H1 (cell line): ENCODE results near the gene TPM1. TPM values are rescaled to one million over a fixed set of nuclear protein-coding genes. Genes with fewer than 3 reads are reported as not detected.

Experiments
- CTCF ChIA-PET: fragments of 300-600 bp; sonication (Branson Sonifier 250); formaldehyde crosslinking; loops from one replicate; lab custom pipeline; 2021; ENCODE audit not compliant: partially characterized antibody; lab: Charles Lee
- POLR2A ChIA-PET: fragments of 300-600 bp; sonication (Branson Sonifier 250); formaldehyde crosslinking; loops from one replicate; lab custom pipeline; 2021; ENCODE audit warnings: inconsistent platforms; ENCODE audit not compliant: partially characterized antibody; lab: Charles Lee
- DNase-seq, 2 experiments: peaks; one replicate each; pipeline versions ENCODE4 v3.0.0 to v3.0.0-alpha.2; 2010 to 2022; ENCODE audit warnings: low spot score in 2 of 2, low read depth in 1 of 2, mixed read lengths in 1 of 2
- FAIRE-seq: peaks from 2 replicates; lab custom pipeline; 2011; peaks lifted over from hg19 to GRCh38; lab: Jason Lieb, UNC
- H2AFZ ChIP-seq: 2 replicates; pipeline ENCODE4 v1.8.1; 2012; ENCODE audit warnings: low read length, inconsistent platforms
- H2AK5ac ChIP-seq: 2 replicates; pipeline ENCODE4 v1.6.1; 2013; ENCODE audit warnings: low read depth, low read length
- H2BK120ac ChIP-seq: replicated peaks from 2 replicates; pipeline ENCODE3; 2013; ENCODE audit warnings: low read depth, low read length, inconsistent platforms
- H2BK12ac ChIP-seq: 2 replicates; pipeline ENCODE4 v1.6.1; 2013; ENCODE audit warnings: low read depth, low read length
- H2BK15ac ChIP-seq: 2 replicates; pipeline ENCODE4 v1.6.1; 2013; ENCODE audit warnings: low read length
- H2BK20ac ChIP-seq: 2 replicates; pipeline ENCODE4 v1.6.1; 2013; ENCODE audit warnings: low read length
- H2BK5ac ChIP-seq: 2 replicates; pipeline ENCODE4 v1.6.1; 2013; ENCODE audit warnings: low read depth, low read length
- H3K14ac ChIP-seq: 2 replicates; pipeline ENCODE4 v1.6.1; 2013; ENCODE audit warnings: inconsistent platforms; ENCODE audit not compliant: insufficient read length
- H3K18ac ChIP-seq: 2 replicates; pipeline ENCODE4 v1.6.1; 2013; ENCODE audit warnings: low read length; ENCODE audit errors: extremely low read depth
- H3K23ac ChIP-seq: 2 replicates; pipeline ENCODE4 v1.6.1; 2013; ENCODE audit warnings: inconsistent platforms; ENCODE audit not compliant: insufficient read length
- H3K23me2 ChIP-seq: 2 replicates; pipeline ENCODE4 v1.6.1; 2013; ENCODE audit warnings: low read depth, low read length
- H3K27ac ChIP-seq: 2 replicates; pipeline ENCODE4 v1.6.1; 2011; ENCODE audit warnings: low read depth, low read length, inconsistent platforms
- H3K27me3 ChIP-seq, 4 experiments: replicated peaks in 1 of 4; 1 replicate in 1 of 4; 2 replicates in 3 of 4; pipeline versions ENCODE4 v1.6.1 to v1.8.1; 2011 to 2013; ENCODE audit warnings: low read length in 3 of 4, mild to moderate bottlenecking in 3 of 4, inconsistent platforms in 2 of 4, mixed read lengths in 2 of 4, moderate library complexity in 1 of 4; ENCODE audit not compliant: control insufficient read depth in 3 of 4, insufficient read depth in 3 of 4; ENCODE audit errors: extremely low read depth in 1 of 4
- H3K36me3 ChIP-seq, 4 experiments: 2 replicates each; pipeline versions ENCODE4 v1.6.1 to v1.8.1; 2011 to 2013; ENCODE audit warnings: mild to moderate bottlenecking in 4 of 4, low read length in 3 of 4, moderate library complexity in 2 of 4, control low read depth in 1 of 4, inconsistent platforms in 1 of 4; ENCODE audit not compliant: insufficient read depth in 4 of 4, control insufficient read depth in 2 of 4
- H3K4ac ChIP-seq: replicated peaks from 2 replicates; pipeline ENCODE3; 2013; ENCODE audit warnings: low read length, low read depth, mixed read lengths, inconsistent platforms; ENCODE audit not compliant: insufficient read length
- H3K4me1 ChIP-seq, 4 experiments: replicated peaks in 1 of 4; 1 replicate in 1 of 4; 2 replicates in 3 of 4; pipeline versions ENCODE4 v1.6.1 to v1.8.1; 2011 to 2013; ENCODE audit warnings: low read length in 3 of 4, inconsistent platforms in 2 of 4, mixed read lengths in 1 of 4; ENCODE audit not compliant: insufficient read depth in 4 of 4, control insufficient read depth in 3 of 4
- H3K4me2 ChIP-seq, 2 experiments: 2 replicates each; pipeline versions ENCODE4 v1.6.1 to v1.8.1; 2011 to 2013; ENCODE audit warnings: low read depth in 2 of 2, low read length in 2 of 2, control low read depth in 1 of 2, inconsistent platforms in 1 of 2, mild to moderate bottlenecking in 1 of 2; ENCODE audit not compliant: insufficient read depth in 1 of 2
- H3K4me3 ChIP-seq, 4 experiments: fragments of 200-600, 300-600 bp in 1 of 4; sonication (generic), shearing (Covaris generic), sonication (Bioruptor Twin) in 1 of 4; 2 replicates each; pipeline versions ENCODE4 v1.5.1 to v1.8.1; 2011 to 2016; ENCODE audit warnings: low read length in 4 of 4, low read depth in 3 of 4, control low read depth in 2 of 4, inconsistent platforms in 2 of 4, mild to moderate bottlenecking in 2 of 4, mixed read lengths in 1 of 4, moderate library complexity in 1 of 4; ENCODE audit not compliant: insufficient read depth in 2 of 4; ENCODE audit errors: extremely low read depth in 1 of 4
- H3K56ac ChIP-seq: replicated peaks from 2 replicates; pipeline ENCODE3; 2013; ENCODE audit warnings: low read depth, mild to moderate bottlenecking, mixed read lengths, low read length, inconsistent platforms; ENCODE audit not compliant: insufficient read length
- H3K79me1 ChIP-seq: 2 replicates; pipeline ENCODE4 v1.6.1; 2013; ENCODE audit warnings: low read depth, low read length, control low read depth
- H3K79me2 ChIP-seq, 2 experiments: 2 replicates each; pipeline versions ENCODE4 v1.6.1 to v1.8.1; 2012 to 2013; ENCODE audit warnings: low read length in 2 of 2, mild to moderate bottlenecking in 2 of 2, inconsistent platforms in 1 of 2; ENCODE audit not compliant: insufficient read depth in 2 of 2, control insufficient read depth in 1 of 2
- H3K9ac ChIP-seq, 4 experiments: replicated peaks in 1 of 4; 1 replicate in 1 of 4; 2 replicates in 3 of 4; pipeline versions ENCODE4 v1.6.1 to v1.8.1; 2011 to 2013; ENCODE audit warnings: low read depth in 3 of 4, low read length in 3 of 4, control low read depth in 2 of 4, mild to moderate bottlenecking in 2 of 4, moderate library complexity in 2 of 4, inconsistent platforms in 1 of 4; ENCODE audit errors: extremely low read depth in 1 of 4
- H3K9me3 ChIP-seq, 2 experiments: 2 replicates each; pipeline versions ENCODE4 v1.6.1 to v1.8.1; 2012 to 2013; ENCODE audit warnings: mild to moderate bottlenecking in 2 of 2, moderate library complexity in 2 of 2, control low read depth in 1 of 2, inconsistent platforms in 1 of 2, low read depth in 1 of 2, low read length in 1 of 2, mixed read lengths in 1 of 2; ENCODE audit not compliant: insufficient read depth in 2 of 2
- H4K20me1 ChIP-seq, 2 experiments: replicated peaks in 1 of 2; 2 replicates each; pipeline versions ENCODE3 to v1.8.1; 2011 to 2013; ENCODE audit warnings: inconsistent platforms in 2 of 2, low read length in 2 of 2, mild to moderate bottlenecking in 1 of 2; ENCODE audit not compliant: insufficient read depth in 2 of 2, control insufficient read depth in 1 of 2
- H4K5ac ChIP-seq: 2 replicates; pipeline ENCODE4 v1.6.1; 2013; ENCODE audit warnings: low read length, low read depth, mixed read lengths, inconsistent platforms; ENCODE audit not compliant: insufficient read length
- H4K8ac ChIP-seq: 2 replicates; pipeline ENCODE4 v1.8.0; 2013; ENCODE audit warnings: mild to moderate bottlenecking, moderate library complexity, low read length, inconsistent platforms; ENCODE audit not compliant: insufficient read depth; ENCODE audit errors: extremely low read depth
- H4K91ac ChIP-seq: replicated peaks from 2 replicates; pipeline ENCODE3; 2013; ENCODE audit warnings: low read length, mixed read lengths, inconsistent platforms; ENCODE audit not compliant: insufficient read length
- CHD2 ChIP-seq: IDR thresholded peaks from 2 replicates; pipeline ENCODE4 v1.6.1; 2012; ENCODE audit warnings: low read length, improper control_type of control experiment
- KDM4A ChIP-seq: IDR thresholded peaks from one replicate; pipeline ENCODE4 v1.7.1; 2012; ENCODE audit warnings: low read depth, mild to moderate bottlenecking, moderate library complexity, low read length, inconsistent platforms; ENCODE audit not compliant: severe bottlenecking
- NRF1 ChIP-seq: IDR thresholded peaks from 2 replicates; pipeline ENCODE4 v1.6.1; 2011; ENCODE audit warnings: mild to moderate bottlenecking, low read depth, low read length, improper control_type of control experiment
- POU5F1 ChIP-seq: IDR thresholded peaks from 2 replicates; pipeline ENCODE4 v1.6.1; 2011; ENCODE audit warnings: low read depth, mild to moderate bottlenecking, low read length, moderate library complexity
- RAD21 ChIP-seq, 2 experiments: IDR thresholded peaks in 1 of 2; conservative IDR thresholded peaks in 1 of 2; 2 replicates each; pipeline ENCODE4 v1.6.1; 2011; ENCODE audit warnings: low read depth in 2 of 2, low read length in 2 of 2, improper control_type of control experiment in 1 of 2, inconsistent platforms in 1 of 2, mild to moderate bottlenecking in 1 of 2, moderate library complexity in 1 of 2
- TAF1 ChIP-seq: IDR thresholded peaks from 2 replicates; pipeline ENCODE4 v1.6.1; 2011; ENCODE audit warnings: mild to moderate bottlenecking, low read depth, low read length
- WGBS, 2 experiments: shearing (Covaris generic) in 1 of 2; methylation state at CpG; one replicate each; pipeline versions ENCODE4 v1.1.6 to v1.1.7; 2013 to 2015; ENCODE audit warnings: low lambda C conversion rate in 2 of 2, mixed read lengths in 2 of 2, inconsistent platforms in 1 of 2, low coverage in 1 of 2, missing lambda C conversion rate in 1 of 2; ENCODE audit not compliant: insufficient replicate concordance in 2 of 2, insufficient coverage in 1 of 2, insufficient read length in 1 of 2; ENCODE audit errors: extremely low coverage in 1 of 2, missing lambda C conversion rate in 1 of 2; 5-methylcytosine and 5-hydroxymethylcytosine counted together
- polyA plus RNA-seq, 7 experiments: library from polyadenylated mRNA; depleted of rRNA in 3 of 7; stranded (reverse) in 5 of 7; unstranded in 2 of 7; fragments of >200 nt in 5 of 7; fragments of 200-250 nt in 2 of 7; gene quantifications; 1 replicate in 5 of 7; 2 replicates in 1 of 7; 4 replicates in 1 of 7; pipeline versions ENCODE4 v1.2.1 to v1.2.3, GENCODE V29; 2011 to 2013; ENCODE audit warnings: missing spikeins in 2 of 7, mixed read lengths in 2 of 7
- total RNA-seq: library from RNA; stranded (reverse); fragmentation: NEBNext Ultra II Directional; extraction: Animal tissue kit (Norgen Biotek cat#: 25700); gene quantifications from 2 replicates; pipeline ENCODE4 v1.2.1, GENCODE V29; 2021

TPM1 gene
- total and polyA plus RNA-seq, 2 of the 8 experiments (the other 6 are each of a cell fraction or from before 2014, with no cell fraction given): 258 to 579 TPM

DNA sequence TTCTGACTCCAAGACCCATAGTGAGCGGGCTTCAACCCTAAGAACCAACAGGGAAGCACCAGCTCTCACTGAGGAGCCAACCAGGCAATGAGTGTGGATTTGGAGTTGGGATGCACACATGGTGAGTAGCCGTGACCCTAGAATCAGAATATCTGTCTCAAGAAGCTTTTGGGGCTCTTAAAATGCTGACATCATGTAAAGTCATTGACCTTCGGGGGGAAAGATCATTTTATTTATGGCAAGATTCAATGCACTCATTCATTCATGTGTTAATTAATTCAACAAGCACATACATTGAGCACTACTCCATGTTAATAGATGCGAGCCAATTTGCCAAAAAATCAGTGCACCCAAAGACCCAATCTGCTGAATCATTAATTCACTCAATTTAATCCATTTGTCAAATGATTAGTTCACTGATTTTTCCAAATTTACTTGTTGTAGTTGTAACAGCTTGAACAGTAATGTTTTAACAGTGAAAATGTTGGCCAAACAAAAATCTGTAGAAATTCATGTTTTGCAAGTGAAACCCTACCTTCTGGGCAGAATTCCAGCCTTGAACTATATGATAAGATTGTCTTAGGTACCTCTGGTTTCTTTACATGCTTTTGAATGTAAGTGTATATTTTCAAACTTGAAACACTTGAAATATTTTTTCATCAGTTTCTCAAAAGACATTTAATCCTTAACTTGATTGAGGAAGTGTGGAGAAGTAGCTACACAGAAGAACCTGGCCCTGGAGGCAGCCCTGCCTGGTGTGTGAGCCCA, 49.3 kb downstream of the TPM1 start:
- H3K56ac ChIP-seq: no peak overlapping the region
- no peak overlapping the region for H2BK5ac ChIP-seq
- no peak overlapping the region for H3K14ac ChIP-seq
- H4K91ac ChIP-seq: no peak overlapping the region
- 0 out of 2 replicates have a peak overlapping the region, but pooled peaks have one; percentile 13 for H2BK20ac ChIP-seq
- no peak overlapping the region for H2BK120ac ChIP-seq
- no peak for FAIRE-seq
- no peak overlapping the region for H3K9ac ChIP-seq
- no peak overlapping the region for H3K4ac ChIP-seq
- no peak overlapping the region for H4K8ac ChIP-seq
- no peak overlapping the region for H2AFZ ChIP-seq
- peaks cover 4 to 14% (median 9%) of the 10 kb centered on the region in 4 experiments; a peak in 5 of 7 replicates for H3K4me1 ChIP-seq
- DNase-seq: no peak
- no peak overlapping the region for H3K18ac ChIP-seq
- no peaks in the 10 kb centered on the region for H3K79me2 ChIP-seq
- TF ChIP-seq POU5F1: no peak
- TF ChIP-seq CHD2: no peak
- no peak for TF ChIP-seq KDM4A
- no peak for TF ChIP-seq RAD21 (IDR thresholded peaks at IDR 0.05 in 1 of 2, conservative IDR thresholded peaks at IDR 0.05 in 1 of 2; ENCODE audit: low read depth in 2 of 2, low read length in 2 of 2)
- TF ChIP-seq NRF1: no peak
- no peak for TF ChIP-seq TAF1
- TF ChIP-seq, all 59 proteins: peak for 0
- no peaks in the 10 kb centered on the region for H4K20me1 ChIP-seq
- H3K4me2 ChIP-seq: no peak overlapping the region
- no peaks in the 10 kb centered on the region for H3K36me3 ChIP-seq
- H3K27ac ChIP-seq: no peak overlapping the region
- H4K5ac ChIP-seq: no peak overlapping the region
- CTCF ChIA-PET: interaction anchor here (0.5 to 3.5 kb wide), 10 partner anchors 10 to 350 kb away, joined by 3 to 22 read pairs (median 4); no protein-coding TSS in a partner anchor
- POLR2A ChIA-PET: interaction anchor here (1.2 to 18.5 kb wide), 4 partner anchors 22 to 241 kb away, joined by 3 to 325 read pairs (median 91); partner anchors contain the start of gene TPM1
- 73% methylated on average over 4 of the region's 4 CpGs; no CpG with 5 or more reads in 1 of the 2 experiments for WGBS, 2 experiments
- no peak overlapping the region for H3K23ac ChIP-seq
- no peak overlapping the region for H2BK12ac ChIP-seq
- no peaks in the 10 kb centered on the region for H3K9me3 ChIP-seq
- H3K23me2 ChIP-seq: no peaks in the 10 kb centered on the region
- H3K4me3 ChIP-seq: no peak overlapping the region
- no peaks in the 10 kb centered on the region for H3K27me3 ChIP-seq
- H3K79me1 ChIP-seq: no peaks in the 10 kb centered on the region
- no peak overlapping the region for H2AK5ac ChIP-seq
- H2BK15ac ChIP-seq: no peak overlapping the region
